ENCODE data around the gene SLC37A3. TPM values are rescaled to one million over a fixed set of nuclear protein-coding genes. Genes with fewer than 3 reads are reported as not detected.
"Not testable (repeated sequence)": the region's sequence is repeated elsewhere in the genome, so short reads cannot be mapped to it uniquely, and the experiment has no call there.

Gene SLC37A3
- total RNA-seq, 5 donors from 2014 or later (not counting 1 experiment from before 2014, with no cell fraction given) = 23.2 to 50.5 (median 38.1) TPM

DNA sequence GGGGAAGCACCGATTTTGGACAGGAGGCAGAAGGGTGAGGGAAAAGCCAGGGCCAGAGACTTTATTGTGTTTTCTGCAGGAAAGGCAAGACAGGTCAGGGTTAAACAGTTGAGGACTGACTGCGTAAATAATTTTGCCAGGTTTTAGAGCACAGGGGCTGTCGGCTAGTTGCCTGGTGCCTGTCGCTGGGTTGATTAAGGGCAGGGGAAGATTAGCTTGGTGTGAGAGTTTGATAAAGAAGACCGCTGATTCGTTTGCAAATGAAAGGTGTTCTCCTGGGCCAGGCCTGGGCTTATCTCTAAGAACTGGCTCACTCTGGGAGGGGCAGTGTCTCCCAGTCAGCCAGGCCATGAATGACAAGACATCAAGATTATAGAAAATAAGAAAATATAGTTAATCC, 75.6 kb downstream of the SLC37A3 start:
- H3K36me3 Mint-ChIP-seq = peaks cover 8% of the 10 kb centered on the region
- CTCF ChIA-PET = no interaction called here
- Histone ChIP-seq H3K27ac (ENCODE audit: low read length) (no peak overlapping the region), H3K4me3 (ENCODE audit: control insufficient read depth in 1 of 2, extremely low read depth in 1 of 2, low read length in 1 of 2) (no peak overlapping the region), H3K9me3 (no peaks in the 10 kb centered on the region), H3K36me3 (ENCODE audit: control insufficient read depth in 2 of 2, extremely low read depth in 1 of 2, insufficient read depth in 1 of 2, low read length in 1 of 2) (no peaks in the 10 kb centered on the region), H3K4me1 (ENCODE audit: control insufficient read depth in 1 of 2, extremely low read depth in 1 of 2, insufficient read depth in 2 of 2, low read length in 2 of 2) (peaks cover 0 to 5% of the 10 kb centered on the region in 2 experiments), H3K27me3 (replicated peaks in 1 of 2; ENCODE audit: control insufficient read depth in 2 of 2, extremely low read depth in 1 of 2, insufficient read depth in 2 of 2, low read length in 1 of 2) (no peaks in the 10 kb centered on the region)
- POLR2A ChIA-PET = no interaction called here
- ATAC-seq (replicated peaks in 1 of 4) = no peak
- no peak overlapping the region for H3K27ac Mint-ChIP-seq
- DNase-seq = no peak
- no peak overlapping the region for H3K4me3 Mint-ChIP-seq
- no peaks in the 10 kb centered on the region for H3K4me1 Mint-ChIP-seq
- WGBS (ENCODE audit: insufficient coverage) = 96% methylated on average over 6 of the region's 6 CpGs
- no peaks in the 10 kb centered on the region for H3K9me3 Mint-ChIP-seq
- H3K27me3 Mint-ChIP-seq = no peaks in the 10 kb centered on the region

DNA sequence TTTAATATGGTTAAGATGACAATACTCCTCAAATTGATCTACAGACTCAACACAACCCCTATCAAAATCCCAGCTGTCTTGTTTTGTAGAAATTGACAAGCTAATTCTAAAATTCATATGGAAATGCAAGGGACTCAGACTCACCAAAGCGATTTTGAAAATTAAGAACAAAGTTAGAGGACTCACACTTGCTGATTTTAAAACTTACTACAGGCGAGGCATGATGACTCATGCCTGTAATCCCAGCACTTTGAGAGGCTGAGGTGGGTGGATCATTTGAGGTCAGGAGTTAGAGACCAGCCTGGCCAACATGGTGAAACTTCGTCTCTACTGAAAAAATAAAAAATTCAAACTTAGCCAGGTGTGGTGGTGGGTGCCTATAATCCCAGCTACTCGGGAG, 78.3 kb downstream of the SLC37A3 start:
- ATAC-seq (replicated peaks in 1 of 4); H3K9me3 ChIP-seq; H3K4me1 ChIP-seq (ENCODE audit: control insufficient read depth in 1 of 2, extremely low read depth in 1 of 2, insufficient read depth in 2 of 2, low read length in 2 of 2); H3K4me3 ChIP-seq (ENCODE audit: control insufficient read depth in 1 of 2, extremely low read depth in 1 of 2, low read length in 1 of 2); H3K27me3 ChIP-seq (replicated peaks in 1 of 2; ENCODE audit: control insufficient read depth in 2 of 2, extremely low read depth in 1 of 2, insufficient read depth in 2 of 2, low read length in 1 of 2); H3K27ac ChIP-seq (ENCODE audit: low read length); H3K27ac Mint-ChIP-seq; H3K36me3 ChIP-seq (ENCODE audit: control insufficient read depth in 2 of 2, extremely low read depth in 1 of 2, insufficient read depth in 1 of 2, low read length in 1 of 2); DNase-seq; CTCF ChIA-PET; POLR2A ChIA-PET; H3K9me3 Mint-ChIP-seq; H3K4me1 Mint-ChIP-seq; H3K27me3 Mint-ChIP-seq; H3K4me3 Mint-ChIP-seq: not testable (repeated sequence)
- no CpG with 5 or more reads among the region's 4 CpGs for WGBS (ENCODE audit: insufficient coverage)
- peaks cover 11% of the 10 kb centered on the region for H3K36me3 Mint-ChIP-seq

GRCh38 chr7:140317999-140318398, 80.3 kb downstream of the SLC37A3 start:
- Histone ChIP-seq H3K27me3 (replicated peaks in 1 of 2; ENCODE audit: control insufficient read depth in 2 of 2, extremely low read depth in 1 of 2, insufficient read depth in 2 of 2, low read length in 1 of 2) (peaks cover 0 to 8% of the 10 kb centered on the region in 2 experiments), H3K36me3 (ENCODE audit: control insufficient read depth in 2 of 2, extremely low read depth in 1 of 2, insufficient read depth in 1 of 2, low read length in 1 of 2) (no peaks in the 10 kb centered on the region), H3K27ac (ENCODE audit: low read length) (no peak overlapping the region), H3K4me3 (ENCODE audit: control insufficient read depth in 1 of 2, extremely low read depth in 1 of 2, low read length in 1 of 2) (no peak overlapping the region), H3K4me1 (ENCODE audit: control insufficient read depth in 1 of 2, extremely low read depth in 1 of 2, insufficient read depth in 2 of 2, low read length in 2 of 2) (no peaks in the 10 kb centered on the region), H3K9me3 (no peaks in the 10 kb centered on the region)
- Mint-ChIP-seq H3K27me3 (no peaks in the 10 kb centered on the region), H3K27ac (no peak overlapping the region), H3K9me3 (no peaks in the 10 kb centered on the region), H3K36me3 (peaks cover 14% of the 10 kb centered on the region), H3K4me1 (peaks cover 0 to 2% (median 0%) of the 10 kb centered on the region in 3 donors), H3K4me3 (no peak overlapping the region)
- WGBS (ENCODE audit: insufficient coverage) = 77% methylated on average over 1 of the region's 7 CpGs
- CTCF ChIA-PET = no interaction called here
- POLR2A ChIA-PET = interaction anchor here in 1 of 2 donors (0.5 kb wide), 1 partner anchor 663 kb away, joined by 3 read pairs; no protein-coding TSS in a partner anchor
- DNase-seq (no peak), ATAC-seq (replicated peaks in 1 of 4) (no peak)

- Mint-ChIP-seq H3K27me3 (no peaks in the 10 kb centered on the region), H3K9me3 (peaks cover 0 to 4% (median 3%) of the 10 kb centered on the region in 3 donors), H3K36me3 (peaks cover 18% of the 10 kb centered on the region), H3K4me1 (peaks cover 0 to 4% (median 0%) of the 10 kb centered on the region in 3 donors), H3K27ac (no peak overlapping the region), H3K4me3 (no peak overlapping the region)
- DNase-seq (peak in 1 of 35 experiments; percentile 18), ATAC-seq (replicated peaks in 1 of 4) (no peak)
- Histone ChIP-seq H3K4me1 (ENCODE audit: control insufficient read depth in 1 of 2, extremely low read depth in 1 of 2, insufficient read depth in 2 of 2, low read length in 2 of 2) (no peaks in the 10 kb centered on the region), H3K27ac (ENCODE audit: low read length) (no peak overlapping the region), H3K9me3 (no peaks in the 10 kb centered on the region), H3K4me3 (ENCODE audit: control insufficient read depth in 1 of 2, extremely low read depth in 1 of 2, low read length in 1 of 2) (no peak overlapping the region), H3K36me3 (ENCODE audit: control insufficient read depth in 2 of 2, extremely low read depth in 1 of 2, insufficient read depth in 1 of 2, low read length in 1 of 2) (no peaks in the 10 kb centered on the region), H3K27me3 (replicated peaks in 1 of 2; ENCODE audit: control insufficient read depth in 2 of 2, extremely low read depth in 1 of 2, insufficient read depth in 2 of 2, low read length in 1 of 2) (peaks cover 0 to 9% of the 10 kb centered on the region in 2 experiments)
- ChIA-PET POLR2A (interaction anchor here in 1 of 2 donors (0.5 kb wide), 1 partner anchor 663 kb away, joined by 3 read pairs; no protein-coding TSS in a partner anchor), CTCF (no interaction called here)
- 82% methylated on average over 3 of the region's 4 CpGs for WGBS (ENCODE audit: insufficient coverage)
Observed at GRCh38 chr7:140317597-140317996, 80.7 kb downstream of the SLC37A3 start.

GRCh38 chr7:140316165-140316661, 82.1 kb downstream of the SLC37A3 start:
- Histone ChIP-seq H3K27ac (ENCODE audit: low read length) (no peak overlapping the region), H3K4me1 (ENCODE audit: control insufficient read depth in 1 of 2, extremely low read depth in 1 of 2, insufficient read depth in 2 of 2, low read length in 2 of 2) (no peaks in the 10 kb centered on the region), H3K36me3 (ENCODE audit: control insufficient read depth in 2 of 2, extremely low read depth in 1 of 2, insufficient read depth in 1 of 2, low read length in 1 of 2) (no peaks in the 10 kb centered on the region), H3K4me3 (ENCODE audit: control insufficient read depth in 1 of 2, extremely low read depth in 1 of 2, low read length in 1 of 2) (no peak overlapping the region), H3K27me3 (replicated peaks in 1 of 2; ENCODE audit: control insufficient read depth in 2 of 2, extremely low read depth in 1 of 2, insufficient read depth in 2 of 2, low read length in 1 of 2) (peaks cover 0 to 9% of the 10 kb centered on the region in 2 experiments), H3K9me3 (no peaks in the 10 kb centered on the region)
- WGBS (ENCODE audit: insufficient coverage) = 70% methylated on average over 3 of the region's 7 CpGs
- ChIA-PET POLR2A (interaction anchor here in 1 of 2 donors (0.6 kb wide), 1 partner anchor 782 kb away, joined by 3 read pairs; no protein-coding TSS in a partner anchor), CTCF (interaction anchor here in 1 of 2 donors (0.6 to 0.7 kb wide), 2 partner anchors 36 to 175 kb away, joined by 3 read pairs; no protein-coding TSS in a partner anchor)
- Mint-ChIP-seq H3K4me3 (no peak overlapping the region), H3K27ac (no peak overlapping the region), H3K9me3 (peaks cover 6 to 13% (median 12%) of the 10 kb centered on the region in 3 donors), H3K27me3 (peaks cover 0 to 4% of the 10 kb centered on the region in 2 donors), H3K36me3 (peaks cover 26% of the 10 kb centered on the region), H3K4me1 (peaks cover 0 to 5% (median 0%) of the 10 kb centered on the region in 3 donors)
- ATAC-seq (replicated peaks in 1 of 4) = no peak
- peak in 1 of 35 experiments; percentile 11 for DNase-seq

DNA sequence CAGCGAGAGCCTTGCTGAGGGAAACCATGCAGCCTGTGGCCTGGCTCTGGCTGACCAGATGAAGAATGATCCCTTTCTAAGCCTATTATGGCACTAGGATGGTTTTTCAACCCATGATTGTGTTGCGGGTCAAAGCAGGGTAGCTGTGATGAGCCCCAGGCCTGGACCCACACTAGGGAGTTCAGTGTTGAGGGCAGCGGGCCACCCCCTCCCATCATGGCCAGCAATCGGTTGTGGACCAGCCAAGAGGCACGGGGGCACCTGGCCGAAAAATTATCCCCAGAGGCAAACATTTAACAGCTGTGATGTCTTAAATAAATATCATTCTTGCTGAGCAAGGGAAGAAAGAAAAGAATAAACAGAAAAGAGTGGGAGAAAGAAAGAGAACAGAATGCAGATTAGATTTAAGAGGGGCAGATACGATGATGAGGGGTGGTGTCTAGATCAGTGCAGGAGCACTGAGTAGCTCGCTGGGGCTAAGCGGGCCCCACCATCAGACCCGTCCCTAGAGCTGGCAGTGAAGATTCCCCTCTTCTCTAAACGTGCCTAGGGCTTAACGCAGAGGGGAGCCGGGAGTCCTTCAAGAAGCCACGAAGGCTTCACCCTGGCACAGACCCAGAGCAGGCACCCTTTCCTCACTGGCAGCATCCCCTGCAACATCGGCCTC, 82.7 kb downstream of the SLC37A3 start:
- ChIA-PET POLR2A (interaction anchor here in 1 of 2 donors (0.6 kb wide), 1 partner anchor 783 kb away, joined by 3 read pairs; no protein-coding TSS in a partner anchor), CTCF (interaction anchor here in 1 of 2 donors (0.6 to 0.7 kb wide), 2 partner anchors 37 to 174 kb away, joined by 3 read pairs; no protein-coding TSS in a partner anchor)
- Mint-ChIP-seq H3K4me3 (no peak overlapping the region), H3K27ac (no peak overlapping the region), H3K9me3 (peaks cover 6 to 13% (median 12%) of the 10 kb centered on the region in 3 donors), H3K27me3 (peaks cover 0 to 4% of the 10 kb centered on the region in 2 donors), H3K4me1 (peaks cover 0 to 5% (median 0%) of the 10 kb centered on the region in 3 donors), H3K36me3 (peaks cover 26% of the 10 kb centered on the region)
- DNase-seq (no peak), ATAC-seq (replicated peaks in 1 of 4) (no peak)
- Histone ChIP-seq H3K4me1 (ENCODE audit: control insufficient read depth in 1 of 2, extremely low read depth in 1 of 2, insufficient read depth in 2 of 2, low read length in 2 of 2) (no peaks in the 10 kb centered on the region), H3K9me3 (no peaks in the 10 kb centered on the region), H3K4me3 (ENCODE audit: control insufficient read depth in 1 of 2, extremely low read depth in 1 of 2, low read length in 1 of 2) (no peak overlapping the region), H3K27me3 (replicated peaks in 1 of 2; ENCODE audit: control insufficient read depth in 2 of 2, extremely low read depth in 1 of 2, insufficient read depth in 2 of 2, low read length in 1 of 2) (peaks cover 0 to 9% of the 10 kb centered on the region in 2 experiments), H3K36me3 (ENCODE audit: control insufficient read depth in 2 of 2, extremely low read depth in 1 of 2, insufficient read depth in 1 of 2, low read length in 1 of 2) (no peaks in the 10 kb centered on the region), H3K27ac (ENCODE audit: low read length) (no peak overlapping the region)
- 87% methylated on average over 5 of the region's 15 CpGs for WGBS (ENCODE audit: insufficient coverage)

Data from T-cell (primary cell).